HG02981 (cell line): ENCODE data around the gene RNF141.

Experiments used
- ATAC-seq: cut with Tn5 transposase; IDR thresholded peaks from one replicate; pipeline ENCODE4 v1.9.1; 2021; ENCODE audit warnings: mild to moderate bottlenecking, moderate library complexity; ENCODE audit not compliant: unreplicated experiment

Gene RNF141

DNA sequence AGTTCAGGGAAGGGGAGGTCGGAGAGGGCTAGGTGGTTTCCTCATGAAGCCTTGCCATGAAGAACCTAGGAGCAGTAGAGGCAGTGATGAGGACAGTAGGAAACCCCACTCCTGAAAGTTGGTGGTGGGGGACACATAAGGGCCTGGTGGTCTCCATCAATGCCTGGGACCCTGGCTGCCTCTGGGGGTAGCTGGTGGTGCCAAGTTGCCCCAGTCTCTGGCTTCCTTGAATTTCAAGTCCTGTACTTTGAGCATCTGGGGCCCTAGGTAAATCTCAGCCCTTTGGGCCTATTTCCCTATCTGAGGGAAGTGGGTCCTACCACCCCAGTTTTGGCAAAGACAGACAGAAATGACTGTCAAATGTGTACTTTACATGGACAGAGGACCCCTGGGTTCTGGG lies 57.8 kb downstream of the RNF141 start:
- ATAC-seq: no peak

DNA sequence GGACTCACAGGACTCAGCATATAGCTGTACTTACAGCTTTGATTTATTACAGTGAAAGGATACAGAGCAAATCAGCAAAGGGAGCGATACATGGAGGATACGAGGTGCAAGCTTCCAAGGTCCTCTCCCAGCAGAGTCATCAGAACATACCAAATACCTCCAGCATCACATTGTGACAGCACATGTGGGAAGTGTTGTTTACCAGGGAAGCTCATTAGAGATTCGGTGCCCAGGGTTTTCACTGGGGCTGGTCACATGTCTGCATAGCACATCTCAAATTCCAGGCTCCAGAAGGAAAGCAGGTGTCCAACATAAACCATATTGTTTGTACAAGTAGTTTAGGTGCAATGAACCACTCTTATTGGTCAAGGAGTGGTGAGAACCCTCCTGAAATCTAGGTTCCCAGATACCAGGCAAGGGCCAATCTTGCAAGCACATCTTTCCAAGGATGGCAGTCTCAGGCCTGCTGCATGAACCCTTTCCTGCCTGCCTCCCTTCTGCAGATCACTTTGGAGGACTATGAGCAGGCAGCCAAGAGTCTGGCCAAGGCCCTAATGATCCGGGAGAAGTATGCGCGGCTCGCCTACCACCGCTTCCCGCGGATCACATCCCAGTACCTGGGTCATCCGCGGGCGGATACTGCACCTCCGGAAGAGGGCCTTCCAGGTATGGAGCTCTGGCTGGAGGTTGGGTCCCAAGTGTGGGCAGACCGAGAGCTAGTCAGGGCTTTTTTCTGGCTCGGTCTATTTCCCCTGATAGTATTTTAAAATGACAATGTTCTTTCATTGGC lies 59.2 kb downstream of the RNF141 start:
- no peak for ATAC-seq

DNA sequence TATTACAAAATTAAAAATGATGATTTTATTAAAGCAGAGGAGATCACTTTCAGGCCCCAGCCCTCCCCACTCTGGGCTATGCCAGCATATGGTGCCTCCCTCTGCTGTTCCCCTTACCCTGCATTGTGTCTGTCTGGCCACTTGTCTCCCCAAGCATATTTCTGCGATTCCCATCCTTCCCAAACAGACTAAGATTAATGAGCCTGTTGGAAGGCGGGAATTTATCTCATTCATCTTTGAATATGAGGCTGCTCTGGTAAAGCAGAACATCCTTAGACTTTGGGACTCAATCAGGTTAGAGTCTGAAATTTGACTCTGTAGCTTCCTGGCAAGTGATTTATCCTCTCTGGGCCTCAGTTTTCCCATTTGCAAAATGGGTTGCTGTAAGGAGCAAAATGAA lies 60.2 kb downstream of the RNF141 start:
- no peak for ATAC-seq

DNA sequence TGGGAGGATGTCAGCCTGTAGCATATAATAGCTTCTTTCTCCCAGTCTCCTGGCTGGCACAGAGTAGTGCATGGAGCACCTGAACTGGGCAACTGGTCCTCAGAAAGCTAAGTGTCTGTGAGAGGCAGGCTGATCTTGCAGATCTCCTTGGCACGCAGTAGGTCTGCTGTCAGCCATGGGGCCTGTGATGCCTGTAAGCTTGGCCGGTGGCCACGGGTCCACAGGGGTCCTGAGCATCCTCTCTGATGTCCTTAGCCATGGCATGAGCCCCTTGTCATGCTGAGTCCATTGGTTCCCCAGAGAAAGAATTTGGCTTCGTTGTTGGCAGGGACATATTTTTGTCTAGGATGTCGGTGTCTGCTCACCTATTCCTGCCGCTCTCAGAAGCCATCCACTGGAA lies 61.0 kb downstream of the RNF141 start:
- no peak for ATAC-seq

DNA sequence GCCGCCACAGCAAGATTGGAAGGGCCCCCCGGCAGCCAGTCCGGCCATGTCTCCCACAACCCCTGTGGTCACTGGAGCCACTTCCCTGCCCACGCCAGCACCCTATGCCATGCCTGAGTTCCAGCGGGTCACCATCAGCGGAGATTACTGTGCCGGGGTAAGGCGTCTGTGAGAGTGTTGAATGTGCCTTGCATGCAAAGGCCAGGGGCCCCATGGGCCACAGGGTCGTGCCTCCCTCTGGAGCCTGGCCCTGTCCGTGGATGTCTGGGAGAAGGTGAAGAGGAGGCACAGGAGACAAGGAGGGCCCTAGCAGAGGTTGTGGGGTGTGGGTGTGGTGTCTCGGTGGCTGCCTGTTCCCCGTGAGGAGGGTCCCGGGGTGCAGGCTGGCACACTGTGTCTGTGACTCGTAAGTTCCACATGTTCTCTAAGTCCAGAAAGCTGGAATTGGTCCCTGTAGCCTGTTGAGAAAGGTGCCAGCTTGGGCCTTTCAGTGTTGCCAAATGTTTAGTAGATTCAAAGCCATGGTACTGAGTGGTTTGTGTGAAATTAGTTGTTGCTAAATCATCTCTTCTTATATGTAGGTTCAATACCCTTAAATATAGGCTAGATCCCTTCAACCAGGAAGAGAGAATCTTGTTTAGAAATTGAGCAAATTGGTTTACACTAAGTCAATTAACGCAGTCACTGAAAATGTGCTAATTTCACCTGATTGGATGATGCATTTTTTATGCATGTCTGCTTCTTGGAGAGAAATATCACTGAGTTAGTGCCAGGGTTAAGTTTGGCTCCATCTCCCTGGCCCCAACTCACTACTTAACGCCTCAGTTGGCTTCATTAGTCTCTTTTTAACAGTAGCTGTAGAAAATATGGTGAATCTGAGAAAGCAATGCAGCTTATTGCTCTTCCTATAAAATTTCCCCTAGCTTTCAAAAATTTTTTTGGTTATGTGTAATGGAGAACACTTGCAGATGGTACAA lies 62.1 kb downstream of the RNF141 start:
- no peak for ATAC-seq

DNA sequence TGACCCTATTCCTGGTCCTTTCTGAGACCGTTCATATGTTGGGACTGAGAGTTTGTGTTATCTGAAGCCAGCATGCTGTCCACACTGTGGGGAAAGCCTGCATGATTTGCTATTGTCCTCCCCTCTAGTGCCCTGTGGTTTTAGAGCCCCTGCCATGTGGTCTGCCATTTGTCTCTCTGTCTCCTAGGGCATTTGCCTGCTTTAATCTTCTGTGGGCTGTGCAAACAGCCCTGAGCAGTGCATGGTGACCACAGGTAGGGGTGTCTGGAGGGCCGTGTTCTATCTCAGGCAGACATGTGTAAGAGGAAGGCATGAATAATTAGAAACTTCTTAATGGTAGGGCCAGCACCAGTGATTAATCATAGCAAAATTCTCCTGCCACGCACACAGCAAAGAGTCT lies 62.9 kb downstream of the RNF141 start:
- no peak for ATAC-seq

DNA sequence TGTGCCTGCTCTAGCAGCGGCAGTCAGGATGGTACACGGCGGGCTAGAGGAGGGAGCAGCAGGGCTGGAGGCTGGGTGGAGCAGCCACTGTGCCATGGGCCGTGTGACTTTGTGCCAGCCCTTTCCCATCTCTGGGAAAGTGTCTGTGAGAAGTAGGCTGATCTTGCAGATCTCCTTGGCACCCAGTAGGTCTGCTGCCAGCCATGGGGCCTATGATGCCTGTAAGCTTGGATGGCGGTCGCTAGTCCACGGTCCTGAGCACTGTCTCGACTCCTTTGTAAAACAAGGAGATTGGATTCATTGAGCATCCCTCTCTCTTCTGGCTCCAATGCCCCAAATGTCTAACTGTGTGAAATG lies 63.3 kb downstream of the RNF141 start:
- ATAC-seq: no peak

DNA sequence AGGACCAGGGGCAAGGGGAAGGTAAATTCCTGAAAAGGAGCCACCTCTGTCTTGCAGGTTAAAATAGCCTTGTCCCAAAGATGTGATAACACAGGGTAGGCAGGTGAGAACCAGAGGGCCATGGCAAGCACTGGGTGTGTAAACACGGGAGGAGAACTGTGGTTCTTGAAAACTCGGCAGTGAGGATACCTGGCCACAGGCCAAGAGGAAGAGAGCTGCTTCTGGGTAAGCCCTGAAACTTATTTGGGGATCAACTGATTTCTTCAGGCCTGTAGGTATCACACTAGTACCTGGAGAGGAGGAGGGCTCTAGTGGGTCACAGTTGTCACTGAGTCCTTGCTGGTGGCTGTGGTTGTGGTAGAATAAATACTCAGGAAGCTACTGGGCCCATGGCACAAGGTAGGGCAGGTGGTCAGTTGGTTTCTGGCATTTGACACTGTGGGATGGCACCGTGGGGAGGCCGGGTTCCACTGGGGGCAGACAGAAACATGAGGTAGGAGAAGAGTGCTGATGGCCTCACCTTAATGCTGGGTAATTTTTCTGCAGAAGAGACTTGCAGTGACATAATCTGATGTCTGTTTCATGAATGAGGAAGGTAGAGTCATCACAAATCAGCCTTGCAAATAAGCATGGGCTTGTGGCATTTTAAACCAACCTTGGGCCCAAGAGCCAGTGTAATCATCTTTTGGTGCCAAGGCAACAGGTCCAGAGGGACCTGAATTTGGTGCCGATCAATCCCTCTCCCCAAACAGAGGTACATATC lies 63.9 kb downstream of the RNF141 start:
- no peak for ATAC-seq

DNA sequence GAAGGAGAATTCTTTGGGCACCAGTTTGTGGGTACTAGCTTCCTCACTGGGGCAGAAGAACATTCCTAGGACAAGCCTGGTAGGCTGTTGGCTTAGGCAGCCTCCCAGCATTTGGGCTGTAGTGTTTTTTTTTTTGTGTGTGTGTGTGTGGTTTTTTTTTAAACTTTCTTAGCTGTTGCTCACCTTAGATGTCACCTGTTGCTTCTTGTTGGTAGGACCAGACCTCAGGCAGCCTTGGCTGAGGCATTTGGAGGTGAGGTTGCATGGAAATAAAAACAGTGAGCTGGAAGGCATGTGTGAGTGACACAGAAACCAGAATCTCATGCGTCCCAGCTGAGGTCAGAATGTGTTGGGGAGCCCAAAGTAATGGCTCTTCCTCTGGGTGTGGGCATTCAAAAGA lies 64.6 kb downstream of the RNF141 start:
- no peak for ATAC-seq

DNA sequence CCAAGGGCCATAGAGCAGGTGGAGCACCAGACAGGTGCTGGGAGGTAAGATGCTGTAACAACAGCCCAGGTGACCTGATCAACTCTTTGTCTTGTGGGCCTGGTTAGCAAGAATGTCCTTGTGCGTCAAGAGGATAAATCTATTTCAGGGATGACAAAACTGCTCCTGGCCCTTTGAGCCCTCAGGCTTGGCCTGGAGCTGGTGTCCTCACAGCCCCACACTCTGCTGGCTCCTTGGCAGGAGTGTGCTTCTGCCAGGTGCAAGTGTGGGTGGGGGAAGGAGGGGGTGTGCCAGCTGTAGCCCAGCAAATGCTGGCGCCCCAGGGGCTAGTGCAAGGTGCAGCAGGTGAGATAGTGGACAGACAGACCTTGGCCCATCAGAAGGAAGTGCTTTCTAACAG lies 66.4 kb downstream of the RNF141 start:
- ATAC-seq: no peak

DNA sequence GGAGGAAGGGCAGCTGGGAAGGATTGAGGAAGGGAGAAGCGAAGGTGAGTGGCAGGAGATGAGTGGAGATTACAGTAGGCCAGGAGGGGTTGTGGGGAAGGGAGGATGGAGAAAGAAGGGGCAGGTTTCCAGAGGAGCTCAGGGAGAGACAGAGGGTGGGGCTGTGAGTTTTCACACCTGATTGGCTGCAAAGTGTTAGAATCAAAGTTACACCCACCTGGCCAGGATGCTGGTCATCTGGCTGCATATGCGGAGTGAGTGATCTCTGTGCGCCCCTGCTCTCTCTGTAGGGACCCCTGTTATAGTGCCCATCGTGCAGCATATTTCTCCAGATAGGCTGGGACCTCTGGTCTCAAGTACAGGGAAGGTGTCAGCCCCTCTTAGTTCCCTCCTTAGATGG lies 67.6 kb downstream of the RNF141 start:
- no peak for ATAC-seq

DNA sequence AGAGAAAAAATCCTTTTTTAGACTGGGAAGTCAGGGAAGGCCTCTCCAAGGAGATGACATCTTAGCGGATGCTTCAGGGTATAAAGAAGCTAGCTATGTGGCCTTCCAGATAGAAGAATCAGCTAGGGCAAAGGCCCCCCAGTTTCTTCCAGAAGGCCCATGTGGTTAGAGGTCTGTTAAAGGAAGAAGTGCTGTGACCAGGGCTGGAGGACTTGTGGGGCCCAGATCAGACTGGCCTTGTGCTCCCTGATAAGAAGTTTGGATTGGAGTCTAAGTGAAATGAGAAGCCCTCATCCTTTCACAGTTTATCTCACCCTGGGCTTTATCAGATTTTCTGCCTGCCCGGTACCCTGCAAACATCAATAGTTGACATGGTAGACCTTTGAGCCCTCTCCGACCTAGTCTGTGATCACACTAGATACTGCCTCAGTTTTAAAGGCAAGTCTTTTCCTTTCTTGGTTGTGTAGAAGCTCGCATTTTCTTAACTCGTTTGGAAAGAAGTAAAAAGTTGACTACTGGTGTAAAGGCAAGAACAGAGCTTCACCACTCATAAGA lies 78.2 kb downstream of the RNF141 start:
- no peak for ATAC-seq
